K562 (cell line): ENCODE data around the gene NFIL3. TPM values are rescaled to one million over a fixed set of nuclear protein-coding genes. Genes with fewer than 3 reads are reported as not detected.

Experiments
- ATAC-seq: fragments of 200-7000 bp; cut with Tn5 transposase; 3 replicates; pipeline ENCODE4 v1.9.1; 2020; ENCODE audit warnings: moderate library complexity
- BruUV-seq: library from RNA; stranded (reverse); fragments of 400-500 nt; replicated peaks from 2 replicates; lab custom pipeline; 2021; lab: Mats Ljungman, UMichigan
- CTCF ChIA-PET: fragments of 300-600 bp; formaldehyde crosslinking; extraction: SDS; loops from one replicate; lab custom pipeline; 2021; ENCODE audit warnings: low intra/inter-chr PET ratio; lab: Yijun Ruan, JAX
- POLR2A ChIA-PET: fragments of 300-600, 350-650 bp; sonication (Branson Sonifier 250); formaldehyde crosslinking; extraction: SDS; loops from one replicate; lab custom pipeline; 2021; ENCODE audit warnings: antibody characterized with exemption, inconsistent platforms; lab: Yijun Ruan, JAX
- DNase-seq, 4 experiments: peaks; one replicate each; pipeline versions ENCODE4 v3.0.0 to v3.0.0-alpha.2; 2011 to 2018; ENCODE audit warnings: low spot score in 3 of 4, mixed read lengths in 3 of 4; ENCODE audit errors: extremely low read depth in 1 of 4
- FAIRE-seq: peaks from 2 replicates; lab custom pipeline; 2011; peaks lifted over from hg19 to GRCh38; lab: Jason Lieb, UNC
- H2AFZ ChIP-seq: 2 replicates; pipeline ENCODE4 v1.6.0; 2011; ENCODE audit warnings: low read depth, low read length, control low read depth, inconsistent platforms
- H3K27ac ChIP-seq: fragments of 200-600 bp; 3 replicates; pipeline ENCODE4 v1.8.0; 2011; ENCODE audit warnings: low read depth, mild to moderate bottlenecking, control low read depth, inconsistent platforms, low read length, moderate library complexity, mixed read lengths; ENCODE audit errors: extremely low read depth
- H3K27me3 ChIP-seq, 2 experiments: fragments of 300-600 bp in 1 of 2; 2 replicates in 1 of 2; 3 replicates in 1 of 2; pipeline versions ENCODE4 v1.6.0 to v1.8.0; 2011; ENCODE audit warnings: inconsistent platforms in 2 of 2, low read length in 2 of 2, mild to moderate bottlenecking in 1 of 2, mixed read lengths in 1 of 2, moderate library complexity in 1 of 2; ENCODE audit not compliant: control insufficient read depth in 2 of 2, insufficient read depth in 2 of 2
- H3K36me3 ChIP-seq: fragments of 300-600 bp; 3 replicates; pipeline ENCODE4 v1.8.0; 2011; ENCODE audit warnings: mild to moderate bottlenecking, low read length, inconsistent platforms; ENCODE audit not compliant: control insufficient read depth, insufficient read depth
- H3K4me1 ChIP-seq, 2 experiments: fragments of 200-600 bp in 1 of 2; replicated peaks in 1 of 2; 2 replicates in 1 of 2; 3 replicates in 1 of 2; pipeline versions ENCODE4 v1.5.1 to v1.8.0; 2011; ENCODE audit warnings: inconsistent platforms in 2 of 2, low read length in 2 of 2, mild to moderate bottlenecking in 1 of 2, mixed read lengths in 1 of 2, moderate library complexity in 1 of 2; ENCODE audit not compliant: control insufficient read depth in 2 of 2, insufficient read depth in 2 of 2
- H3K4me2 ChIP-seq: 2 replicates; pipeline ENCODE4 v1.6.1; 2011; ENCODE audit warnings: low read length, control low read depth, inconsistent platforms, mixed read lengths; ENCODE audit not compliant: insufficient read depth
- H3K4me3 ChIP-seq: fragments of 200-600 bp; sonication (generic), shearing (Covaris generic); 2 replicates; pipeline ENCODE4 v1.5.1; 2016; ENCODE audit warnings: control low read depth, inconsistent platforms
- H3K79me2 ChIP-seq: fragments of 200-600 bp; 3 replicates; pipeline ENCODE4 v1.8.0; 2011; ENCODE audit warnings: low read length, inconsistent platforms; ENCODE audit not compliant: control insufficient read depth, insufficient read depth
- H3K9ac ChIP-seq, 2 experiments: 2 replicates each; pipeline versions ENCODE4 v1.6.0 to v1.6.1; 2011; ENCODE audit warnings: low read depth in 2 of 2, low read length in 2 of 2, control low read depth in 1 of 2, inconsistent platforms in 1 of 2, mild to moderate bottlenecking in 1 of 2, mixed read lengths in 1 of 2; ENCODE audit not compliant: insufficient read depth in 1 of 2
- H3K9me1 ChIP-seq: one replicate; pipeline ENCODE4 v1.6.0; 2011; ENCODE audit warnings: inconsistent platforms, mild to moderate bottlenecking, low read length, moderate library complexity; ENCODE audit not compliant: control insufficient read depth, insufficient read depth
- H3K9me3 ChIP-seq: replicated peaks from 2 replicates; pipeline ENCODE4 v1.5.1; 2011; ENCODE audit warnings: low read depth, low read length, inconsistent platforms; ENCODE audit not compliant: control insufficient read depth, insufficient read depth
- H4K20me1 ChIP-seq: replicated peaks from 2 replicates; pipeline ENCODE4 v1.6.1; 2011; ENCODE audit warnings: low read length, inconsistent platforms, mixed read lengths; ENCODE audit not compliant: control insufficient read depth, insufficient read depth
- E2F6 ChIP-seq, 2 experiments: IDR thresholded peaks; 2 replicates each; pipeline ENCODE4 v1.6.1; 2011; ENCODE audit warnings: borderline replicate concordance in 1 of 2, control low read depth in 1 of 2, low read depth in 1 of 2, low read length in 1 of 2, mild to moderate bottlenecking in 1 of 2, mixed read lengths in 1 of 2, moderate library complexity in 1 of 2; ENCODE audit not compliant: insufficient read depth in 1 of 2, insufficient read length in 1 of 2, poor library complexity in 1 of 2, severe bottlenecking in 1 of 2; ENCODE audit errors: extremely low read depth in 1 of 2
- ESRRA ChIP-seq: fragments of 450-650 bp; IDR thresholded peaks from 2 replicates; pipeline ENCODE4 v1.6.1; 2014; ENCODE audit warnings: low read depth, mild to moderate bottlenecking, moderate library complexity, borderline replicate concordance
- NCOR1 ChIP-seq: fragments of 450-650 bp; IDR thresholded peaks from 2 replicates; pipeline ENCODE4 v1.6.1; 2016; ENCODE audit warnings: mild to moderate bottlenecking, moderate library complexity
- REST ChIP-seq, 2 experiments: fragments of 450-650 bp; formaldehyde crosslinking in 1 of 2; IDR thresholded peaks; 2 replicates each; pipeline versions ENCODE4 v1.4.0 to v1.6.1; 2014 to 2020; ENCODE audit warnings: mild to moderate bottlenecking in 2 of 2, borderline replicate concordance in 1 of 2, low read depth in 1 of 2
- SNRNP70 ChIP-seq: fragments of 200-400 bp; formaldehyde crosslinking; optimal IDR thresholded peaks from 2 replicates; pipeline ENCODE3; 2017; ENCODE audit warnings: low read depth, low read length
- SP1 ChIP-seq: sonication (generic); formaldehyde crosslinking; IDR thresholded peaks from 2 replicates; pipeline ENCODE4 v1.8.1; 2022; ENCODE audit warnings: mild to moderate bottlenecking, missing genetic modification reagents
- TAF1 ChIP-seq: IDR thresholded peaks from 2 replicates; pipeline ENCODE4 v1.6.1; 2011; ENCODE audit warnings: mild to moderate bottlenecking, low read length, moderate library complexity; ENCODE audit not compliant: insufficient read depth, control insufficient read depth, severe bottlenecking; ENCODE audit errors: extremely low read depth
- ZKSCAN8 ChIP-seq: fragments of 200-800 bp; sonication (Bioruptor generic); IDR thresholded peaks from 2 replicates; pipeline ENCODE4 v1.6.1; 2016; ENCODE audit warnings: missing genetic modification characterization, missing compliant biosample characterization
- ZNF23 ChIP-seq: fragments of 250-450 bp; sonication (Bioruptor Pico); IDR thresholded peaks from 2 replicates; pipeline ENCODE4 v1.4.0; 2020; ENCODE audit warnings: mild to moderate bottlenecking
- WGBS: fragments of 100-300 bp; shearing (Covaris generic); methylation state at CpG from one replicate; pipeline ENCODE4 v1.1.6; 2016; ENCODE audit warnings: low coverage, mixed read lengths; ENCODE audit not compliant: insufficient coverage; ENCODE audit errors: missing lambda C conversion rate; 5-methylcytosine and 5-hydroxymethylcytosine counted together
- in situ Hi-C: fragments of 300-500 bp; cut with MboI; formaldehyde crosslinking; loops from 4 replicates; pipeline ENCODE4 v1.15.0; 2018; ENCODE audit warnings: inconsistent platforms, mixed read lengths
- intact Hi-C: fragments of 100-400 bp; cut with micrococcal nuclease; formaldehyde crosslinking; loops from 2 replicates; pipeline ENCODE4 v1.14.2; 2022
- polyA plus RNA-seq, 8 experiments: library from polyadenylated mRNA; depleted of rRNA in 4 of 8; stranded (reverse) in 5 of 8; unstranded in 3 of 8; fragments of >200 nt; fragmentation: Nextera tagmentation in 2 of 8; fragmentation: Illumina TruSeq in 1 of 8; extraction: Ambion mirVana in 2 of 8; extraction: Trizol in 1 of 8; gene quantifications; 2 replicates each; pipeline versions ENCODE4 v1.2.1 to v1.2.3, GENCODE V29; 2011 to 2014; ENCODE audit warnings: inconsistent platforms in 1 of 8, missing spikeins in 1 of 8
- total RNA-seq, 7 experiments: library from RNA; depleted of rRNA in 6 of 7; stranded (reverse); fragments of >200 nt in 6 of 7; fragmentation: Illumina TruSeq in 2 of 7; extraction: Trizol in 2 of 7; gene quantifications; 2 replicates each; pipeline versions ENCODE4 v1.2.1 to v1.2.3, GENCODE V29; 2011 to 2021; ENCODE audit warnings: low replicate concordance in 1 of 7
- TF ChIP-seq, protein P1 (sequence below): sonication (generic); formaldehyde crosslinking; IDR thresholded peaks from 2 replicates; pipeline ENCODE4 v1.9.0; 2022; ENCODE audit warnings: mild to moderate bottlenecking, missing genetic modification reagents

The NFIL3 gene
- total and polyA plus RNA-seq, 9 of the 15 experiments (the other 6 are each of a cell fraction or from before 2014, with no cell fraction given) = 3.2 to 16.1 (median 9.3) TPM

- peak within 1 kb of the TSS; percentile 97 for H3K4me2 ChIP-seq
- FAIRE-seq = peak; percentile 19
- CTCF ChIA-PET = no interaction called here
- peaks cover 29% of the 10 kb centered on the region for H3K36me3 ChIP-seq
- peak; percentile 91 to 97 (median 96) for DNase-seq
- in situ Hi-C loops (loop anchor here (5.0 kb wide), 1 partner anchor 61 kb away; the partner anchor contains the start of gene NFIL3), intact Hi-C loops (loop anchor here (1.0 kb wide), 1 partner anchor 58 kb away; no protein-coding TSS in a partner anchor)
- no peaks in the 10 kb centered on the region for H3K9me1 ChIP-seq
- peak within 1 kb of the TSS; percentile 100 for H2AFZ ChIP-seq
- no TSS peak for BruUV-seq
- peak; percentile 95 for ATAC-seq
- peaks cover 50% of the 10 kb centered on the region for H3K79me2 ChIP-seq
- POLR2A ChIA-PET = interaction anchor here (0.9 to 3.0 kb wide), 7 partner anchors 8 to 63 kb away, joined by 3 to 12 read pairs (median 4); partner anchors contain the start of gene NFIL3
- H3K4me3 ChIP-seq = peak within 1 kb of the TSS; percentile 96
- WGBS = 1% methylated on average over 40 of the region's 82 CpGs
- peak within 1 kb of the TSS; percentile 93 for H3K27ac ChIP-seq
- H4K20me1 ChIP-seq = no peaks in the 10 kb centered on the region
- H3K9me3 ChIP-seq = peaks cover 8% of the 10 kb centered on the region
- no peaks in the 10 kb centered on the region for H3K27me3 ChIP-seq
- H3K4me1 ChIP-seq = peaks cover 13 to 15% of the 10 kb centered on the region in 2 experiments; a peak in 3 of 5 replicates
- H3K9ac ChIP-seq = peak within 1 kb of the TSS; percentile 92 to 97
- peak; percentile 68; the same call in 1 of the 2 replicates for TF ChIP-seq ESRRA
- peak; percentile 24 to 85 for TF ChIP-seq E2F6 (IDR thresholded peaks at IDR 0.05; ENCODE audit: borderline replicate concordance in 1 of 2, extremely low read depth in 1 of 2, insufficient read depth in 1 of 2, insufficient read length in 1 of 2, low read depth in 1 of 2, low read length in 1 of 2, poor library complexity in 1 of 2, severe bottlenecking in 1 of 2)
- TF ChIP-seq TAF1 = peak; percentile 84
- no peak for TF ChIP-seq ZNF23 (CRISPR knock-in tag)
- TF ChIP-seq SP1 (CRISPR knock-in tag) = 0 out of 2 replicates have a peak, but pooled peaks have one; percentile 40
- no peak for TF ChIP-seq ZKSCAN8 (CRISPR knock-in tag)
- TF ChIP-seq, protein P1, sequence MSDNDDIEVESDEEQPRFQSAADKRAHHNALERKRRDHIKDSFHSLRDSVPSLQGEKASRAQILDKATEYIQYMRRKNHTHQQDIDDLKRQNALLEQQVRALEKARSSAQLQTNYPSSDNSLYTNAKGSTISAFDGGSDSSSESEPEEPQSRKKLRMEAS (CRISPR knock-in tag) = peak; percentile 52
- TF ChIP-seq SNRNP70 = no peak
- 0 out of 2 replicates have a peak, but pooled peaks have one; percentile 5 for TF ChIP-seq NCOR1
- TF ChIP-seq REST (IDR thresholded peaks at IDR 0.05; ENCODE audit: borderline replicate concordance) = peak; percentile 46
- no peak for TF ChIP-seq REST (CRISPR knock-in tag; IDR thresholded peaks at IDR 0.05; ENCODE audit: low read depth)
These were observed 62.2 kb downstream of the NFIL3 start, which contains the start of gene AUH for GRCh38 chr9:91361291-91362050. Gene AUH, minus strand, starts transcription at chr9:91361918. Its CDS starts 29 bp downstream, at chr9:91361889.
